NCI-H146 treated with DMSO at 0.1 percent for 48 hours (cell line): ENCODE data around the gene EGFR.

ENCODE experiments used
- DNase-seq: peaks from one replicate; lab custom pipeline; 2025; ENCODE audit not compliant: unreplicated experiment; lab: John Stamatoyannopoulos, UW

Gene EGFR

DNA sequence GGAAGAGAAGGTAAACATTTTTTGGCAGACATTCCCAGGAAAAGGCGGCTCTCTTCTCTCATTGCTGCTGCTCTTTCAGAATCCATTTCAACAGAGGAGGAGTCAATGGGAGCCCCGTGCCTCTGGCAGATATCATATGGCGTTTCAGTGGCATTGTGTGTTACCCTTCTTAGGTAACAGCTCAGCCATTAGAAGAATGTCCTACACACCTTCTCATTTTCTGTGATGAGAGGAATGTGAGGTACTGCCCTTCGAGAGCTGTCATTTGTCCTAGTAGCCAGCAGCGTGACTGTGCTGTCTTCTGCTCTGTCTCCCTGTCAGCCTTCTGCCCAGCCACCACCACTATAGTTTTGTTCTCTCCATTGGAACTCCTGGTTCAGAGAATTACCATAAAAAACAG lies 102.4 kb downstream of the EGFR start:
- no peak for DNase-seq

DNA sequence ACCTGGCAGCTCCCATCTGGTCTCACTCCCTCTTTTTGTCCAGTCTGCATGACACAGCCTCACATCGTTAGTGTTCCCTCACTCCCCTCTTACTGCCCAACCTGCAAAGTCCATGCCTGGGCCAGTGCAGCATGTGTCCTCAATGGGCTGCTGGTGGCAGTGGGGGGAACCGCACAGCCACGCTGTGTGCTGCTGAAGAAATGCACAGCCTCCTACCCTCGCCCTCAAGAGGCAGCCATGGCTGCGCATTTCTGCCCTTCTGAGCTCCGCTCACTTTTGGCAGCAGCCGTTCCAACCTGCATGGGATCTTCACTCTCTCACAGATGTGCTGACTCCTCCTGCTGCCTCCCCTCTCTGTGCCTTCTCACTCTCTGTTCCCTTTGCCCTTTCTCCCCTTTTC lies 103.4 kb downstream of the EGFR start:
- DNase-seq: no peak

DNA sequence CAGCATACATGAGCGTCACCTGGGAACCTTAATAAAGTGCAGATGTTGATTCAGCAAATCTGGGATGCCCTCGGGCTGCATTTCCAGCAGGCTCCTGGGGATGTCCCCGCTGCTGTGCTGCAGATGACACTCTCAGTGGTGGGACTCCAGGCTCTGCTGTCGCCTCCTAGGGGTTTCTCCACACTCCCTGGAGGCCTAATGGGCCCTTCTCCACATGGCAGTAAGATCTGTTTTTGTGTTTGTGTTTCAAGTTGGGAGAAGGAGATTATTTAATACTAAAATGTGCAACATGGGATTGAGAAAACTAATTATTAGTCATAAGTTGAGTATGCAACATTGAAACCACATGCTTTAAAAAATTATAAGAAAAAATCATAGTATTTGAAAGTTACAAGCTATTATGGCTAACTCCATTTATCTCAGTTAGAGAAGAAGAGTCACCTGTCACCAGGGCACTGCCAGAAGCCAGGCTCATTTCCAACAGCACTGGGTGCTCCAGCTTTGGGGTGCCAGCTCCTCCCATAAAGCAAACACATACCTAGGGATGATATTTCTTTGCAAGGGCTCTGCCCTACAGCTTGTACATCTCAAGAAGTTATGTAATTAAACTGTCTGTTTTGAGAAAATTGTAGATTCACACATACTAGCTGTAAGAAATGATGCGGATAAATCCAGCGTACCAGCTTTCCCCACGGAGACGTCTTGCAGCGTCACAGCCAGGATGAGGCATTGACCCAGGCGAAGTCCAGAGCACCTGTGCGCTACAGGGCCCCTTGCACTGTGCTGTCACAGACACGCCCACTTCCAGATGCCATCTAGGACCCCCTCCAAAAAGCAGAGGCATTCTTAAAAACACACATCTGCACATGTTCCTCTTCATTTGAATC lies 106.4 kb downstream of the EGFR start:
- no peak for DNase-seq

DNA sequence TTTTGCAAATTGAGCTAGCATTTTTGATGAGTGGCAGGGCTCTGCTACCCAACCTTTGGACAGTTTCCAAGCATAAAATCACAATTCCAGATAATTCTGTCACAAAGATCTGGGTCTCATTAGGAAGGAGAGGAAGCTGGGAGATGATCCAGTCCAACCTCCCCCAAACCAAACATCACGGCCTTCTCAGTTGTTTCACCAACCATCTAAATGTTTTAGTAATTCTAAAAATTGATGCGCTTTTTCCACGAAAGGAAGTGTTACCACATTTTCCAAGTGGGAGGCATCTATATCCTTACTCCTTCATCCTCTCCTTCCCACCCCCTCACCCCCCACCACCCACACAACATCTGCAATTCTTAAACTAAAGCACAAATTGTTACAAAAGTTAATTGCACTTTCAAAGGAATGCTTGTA lies 108.3 kb downstream of the EGFR start:
- no peak for DNase-seq

DNA sequence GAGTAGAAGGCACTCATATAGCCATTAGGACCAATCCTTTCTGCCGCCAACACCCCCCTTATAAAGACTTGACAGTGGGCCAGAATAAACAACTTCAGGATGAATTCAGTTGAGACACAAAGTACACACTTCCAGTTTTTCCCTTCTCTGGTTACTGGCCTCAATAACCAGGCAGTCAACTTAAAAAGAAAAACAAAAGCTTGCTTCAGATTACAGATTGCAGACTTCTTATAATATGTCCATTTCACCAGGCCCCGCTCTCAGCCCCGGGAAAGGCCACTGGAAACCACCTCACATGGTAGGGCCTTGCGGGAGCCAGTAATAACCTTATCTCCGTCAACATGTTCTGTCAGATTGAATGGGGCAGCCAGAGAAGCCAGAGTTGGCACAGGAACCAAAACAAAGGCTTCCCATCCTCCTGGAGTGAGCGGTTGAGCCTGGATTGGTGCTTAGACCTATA lies 108.8 kb downstream of the EGFR start:
- DNase-seq: no peak

DNA sequence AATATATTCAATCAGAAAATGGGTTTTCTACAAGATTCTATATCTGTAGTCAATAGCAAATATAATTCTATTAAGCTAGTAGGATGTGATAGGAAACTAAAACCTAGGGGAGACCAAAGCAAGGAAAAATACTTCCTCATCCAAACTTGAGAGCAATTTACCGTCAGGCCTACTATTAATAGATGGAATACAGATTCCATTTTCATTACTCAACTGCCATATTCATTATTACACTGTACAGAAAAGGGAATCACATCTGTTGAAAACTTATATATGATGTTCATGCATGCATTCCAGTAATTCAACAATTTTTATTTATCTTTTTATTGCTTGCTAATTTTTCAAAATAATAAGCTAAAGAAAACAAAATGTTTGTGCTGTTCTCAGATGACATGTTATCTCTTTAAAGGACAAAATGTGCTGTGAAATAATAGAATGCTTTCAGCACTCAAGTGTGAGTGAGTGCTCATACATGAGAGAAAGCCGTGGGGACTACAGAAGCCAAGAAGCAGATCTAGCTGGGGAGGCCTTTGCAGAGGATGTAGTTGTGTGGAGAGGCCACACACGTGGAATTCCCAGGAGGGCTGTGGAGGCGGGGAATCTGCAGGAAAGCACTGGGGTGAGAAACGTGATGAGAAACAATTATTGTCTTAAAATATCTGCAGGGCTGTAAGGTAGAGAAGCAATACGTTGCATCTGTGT lies 110.0 kb downstream of the EGFR start:
- no peak for DNase-seq

DNA sequence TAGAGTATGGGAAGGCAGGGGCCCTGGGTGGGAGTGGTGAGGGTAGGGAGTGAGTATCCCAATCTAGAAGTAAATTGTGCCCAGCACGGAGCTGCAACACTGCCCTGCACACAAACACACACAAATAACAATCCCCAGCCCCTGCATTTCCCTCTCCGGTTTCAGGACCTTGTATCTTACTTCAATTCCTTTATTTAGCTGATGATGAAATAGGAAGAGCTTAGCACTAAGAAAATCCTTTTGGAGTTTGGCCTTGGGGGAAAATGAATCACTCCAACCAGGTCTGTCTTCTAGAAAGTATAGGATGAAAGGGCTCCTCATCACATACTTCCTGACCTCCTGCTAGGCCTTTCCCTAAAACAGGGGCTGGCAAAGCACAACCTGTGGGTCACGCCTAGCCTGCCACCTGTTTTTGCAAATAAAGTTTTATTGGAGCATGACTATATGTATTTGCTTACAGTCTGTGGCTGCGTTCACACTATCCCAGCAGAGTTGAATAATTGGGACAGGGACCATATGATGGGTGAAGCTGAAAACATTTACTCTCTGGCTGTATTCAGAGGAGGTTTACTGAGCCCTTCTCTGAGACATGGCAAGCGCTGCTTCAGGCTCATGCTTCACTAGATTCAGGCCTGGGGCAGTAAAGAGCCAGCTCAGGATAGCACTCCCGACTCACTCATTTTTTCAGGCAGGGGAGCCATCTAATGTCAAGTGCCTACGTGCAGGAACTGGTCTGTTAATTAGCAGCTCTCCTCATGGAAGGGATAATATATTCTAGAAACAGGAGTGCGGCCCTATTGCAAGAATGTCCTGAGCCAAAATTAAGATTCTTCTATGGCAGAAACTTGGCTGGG lies 111.0 kb downstream of the EGFR start:
- no peak for DNase-seq

DNA sequence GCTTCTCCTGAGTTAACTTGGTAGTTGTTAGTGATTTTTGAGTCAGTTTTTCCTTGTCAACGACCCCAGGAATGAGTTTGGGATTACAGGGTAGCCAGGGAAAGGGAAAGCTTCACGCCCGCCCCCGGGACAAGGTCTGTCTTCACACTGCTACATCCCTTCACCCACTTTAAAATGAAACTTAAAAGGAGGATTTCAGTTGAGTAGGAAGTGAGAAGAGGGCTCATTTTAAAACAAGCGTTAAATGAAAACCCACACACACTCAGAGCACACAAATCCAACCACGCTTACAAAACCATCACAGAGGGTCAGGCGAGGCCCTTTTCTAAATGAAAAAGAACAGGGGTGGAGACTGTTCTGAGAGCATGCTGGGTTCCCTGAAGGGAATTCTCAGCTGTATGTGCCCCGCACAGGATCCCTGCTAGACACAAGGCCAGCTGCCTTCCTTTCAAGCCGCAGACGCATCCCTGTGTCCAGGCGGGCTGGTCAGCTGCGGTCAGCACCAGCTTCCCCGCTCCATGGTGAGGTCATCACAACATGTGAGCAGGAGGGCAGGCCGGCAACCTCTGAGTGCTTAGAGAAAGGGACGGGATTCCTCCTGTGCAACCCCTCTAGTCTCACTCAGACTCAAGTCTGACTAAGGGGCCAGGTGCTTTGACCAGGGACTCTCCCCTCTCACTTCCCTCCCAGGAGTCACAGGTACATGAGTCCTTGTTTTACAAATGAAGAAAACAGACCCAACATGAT lies 111.8 kb downstream of the EGFR start:
- DNase-seq: no peak

DNA sequence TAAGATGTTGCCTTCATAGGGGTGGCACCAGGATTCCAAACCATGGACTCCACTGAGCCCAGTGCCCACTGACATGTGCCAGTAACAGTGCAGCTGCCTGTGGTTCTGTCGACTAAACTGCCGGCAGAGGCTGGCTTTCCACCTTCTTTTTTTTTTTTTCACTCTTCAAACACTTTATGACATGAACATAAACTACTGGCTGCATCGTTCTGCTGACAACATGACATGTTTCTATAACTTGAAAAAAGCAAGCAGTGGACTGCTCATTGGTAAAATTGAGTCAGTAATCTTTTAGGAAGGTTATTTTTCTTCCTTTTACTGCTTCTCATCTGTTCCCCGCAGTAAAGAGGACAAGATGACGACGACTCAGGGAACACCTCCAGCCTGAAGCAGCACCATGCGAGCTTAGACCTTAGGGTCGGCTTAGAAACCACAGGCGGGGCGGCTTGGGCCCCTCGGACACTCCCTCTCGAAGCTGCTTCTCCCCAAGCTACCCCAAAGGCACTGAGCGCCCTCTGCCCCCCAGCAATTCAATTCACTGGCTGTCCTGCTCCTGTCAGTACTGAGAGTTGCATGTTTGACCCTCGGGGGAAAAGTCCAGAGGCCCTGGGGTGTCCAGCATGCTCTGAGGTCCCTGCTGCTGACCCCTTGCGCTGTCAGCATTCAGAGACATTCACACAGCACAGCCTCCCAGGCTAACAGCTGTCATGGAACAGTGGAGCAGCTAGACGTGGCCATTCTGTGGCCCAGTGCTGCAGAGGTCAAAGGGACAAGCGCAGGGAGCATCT lies 112.5 kb downstream of the EGFR start:
- no peak for DNase-seq

DNA sequence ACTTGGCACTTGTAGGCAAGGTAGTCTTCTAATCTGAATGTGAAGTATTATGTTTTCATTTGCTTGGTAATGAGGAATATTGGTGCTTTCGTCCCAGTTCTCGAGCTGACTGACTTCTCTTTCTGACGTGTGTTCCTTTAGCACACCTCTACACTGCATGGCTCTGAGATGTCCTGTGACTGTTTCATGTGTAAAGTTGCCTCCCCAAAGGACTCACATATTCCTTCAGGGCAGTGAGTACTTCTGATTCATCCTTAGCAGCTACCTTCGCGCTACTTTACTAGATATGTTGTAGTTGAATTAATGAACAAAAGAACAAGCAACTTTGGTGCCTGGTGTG lies 113.7 kb downstream of the EGFR start:
- DNase-seq: no peak

DNA sequence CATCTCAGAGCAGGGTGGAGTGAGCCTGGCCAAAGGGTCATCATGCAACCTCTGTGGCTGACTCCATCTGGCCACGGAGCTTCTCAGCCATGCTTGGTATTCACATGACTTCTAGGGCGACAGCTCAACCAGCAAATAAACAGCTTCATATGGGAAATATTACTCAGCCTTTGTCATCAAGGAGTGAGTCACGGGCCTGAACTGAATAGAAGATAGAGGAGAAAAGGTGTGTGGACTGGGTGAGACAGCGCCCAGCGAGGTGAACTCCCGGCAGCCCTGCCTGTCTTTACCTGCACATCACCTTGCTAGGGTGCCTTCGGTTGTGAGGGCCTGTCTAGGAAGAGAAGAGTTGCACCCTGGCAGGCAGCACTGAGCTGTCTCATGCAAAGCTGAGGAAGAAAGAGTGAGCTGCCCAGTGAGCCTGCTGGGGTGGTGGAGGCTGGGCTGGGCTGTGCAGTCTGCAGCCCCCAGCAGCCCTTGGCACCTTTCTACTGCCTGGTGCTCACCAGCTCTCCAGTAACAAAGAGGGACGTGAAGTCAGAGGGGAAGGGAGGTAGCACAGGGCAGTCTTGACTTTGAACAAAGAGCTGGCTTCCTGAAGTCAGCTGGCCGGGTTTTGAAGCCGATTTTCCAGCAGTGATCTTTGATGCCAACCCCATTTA lies 114.2 kb downstream of the EGFR start:
- no peak for DNase-seq

DNA sequence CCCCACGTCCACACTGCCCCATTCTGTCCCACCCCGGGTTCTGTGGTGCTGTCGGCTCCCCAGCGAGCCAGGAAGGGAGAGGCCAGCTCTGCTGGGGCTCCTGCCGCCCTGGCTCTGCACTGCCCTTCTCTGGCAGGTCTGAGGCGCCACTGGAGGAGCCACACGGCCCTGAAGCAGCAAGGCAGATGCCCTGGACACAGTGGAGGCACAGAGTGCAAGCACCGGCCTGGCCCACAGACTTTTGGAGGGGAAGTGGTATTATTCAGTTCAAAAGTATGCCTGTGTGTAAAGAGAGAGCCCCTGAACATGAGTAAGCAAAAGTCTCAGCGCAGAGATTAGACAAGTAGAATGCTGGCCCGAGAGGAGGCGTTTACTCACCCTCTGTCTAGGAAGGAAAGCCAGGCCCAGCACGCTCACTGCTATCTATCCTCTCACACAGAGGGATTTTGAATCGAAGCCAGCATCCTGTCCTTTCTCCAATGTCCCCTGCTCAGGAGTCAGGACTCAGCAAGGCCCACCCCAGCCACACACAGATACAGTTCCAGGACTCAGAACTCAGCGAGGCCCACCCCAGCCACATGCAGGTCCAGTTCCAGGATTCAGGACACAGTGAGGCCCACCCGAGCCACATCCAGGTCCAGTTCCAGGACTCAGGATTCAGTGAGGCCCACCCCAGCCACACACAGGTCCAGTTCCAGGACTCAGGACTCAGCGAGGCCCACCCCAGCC lies 115.0 kb downstream of the EGFR start:
- DNase-seq: no peak

DNA sequence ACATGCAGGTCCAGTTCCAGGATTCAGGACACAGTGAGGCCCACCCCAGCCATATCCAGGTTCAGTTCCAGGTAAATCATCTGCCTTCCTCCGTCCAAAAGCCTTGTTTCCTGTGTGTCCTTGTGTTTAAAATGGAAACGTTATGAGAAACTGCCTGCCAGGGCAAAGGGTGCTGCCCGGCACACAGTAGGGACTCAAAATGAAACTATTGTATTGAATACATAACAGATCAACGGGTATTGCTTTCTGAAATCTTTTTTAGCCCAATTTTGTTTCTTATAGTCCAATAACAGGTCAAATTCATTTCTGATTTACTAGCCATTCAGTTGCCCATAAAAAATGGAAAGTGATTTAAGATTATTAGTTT lies 115.5 kb downstream of the EGFR start:
- DNase-seq: no peak

DNA sequence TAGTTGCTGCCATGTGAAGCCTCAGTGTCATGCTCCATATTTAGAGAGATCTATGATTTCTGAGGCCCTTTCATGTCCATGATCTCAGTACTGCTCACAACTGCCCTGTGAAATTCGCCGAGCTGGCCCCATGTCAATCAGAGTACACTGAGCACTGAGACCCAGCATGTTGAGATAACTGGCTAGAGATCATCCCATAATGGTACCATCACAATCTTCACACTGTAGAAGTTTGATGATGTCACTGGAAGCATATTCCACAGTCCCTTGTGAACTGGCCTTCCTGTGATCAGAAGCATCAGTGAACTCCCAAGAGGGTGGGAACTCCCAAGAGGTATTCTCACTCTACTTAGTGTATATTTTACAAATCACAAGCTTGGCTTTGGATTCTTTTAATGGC lies 116.0 kb downstream of the EGFR start:
- no peak for DNase-seq

DNA sequence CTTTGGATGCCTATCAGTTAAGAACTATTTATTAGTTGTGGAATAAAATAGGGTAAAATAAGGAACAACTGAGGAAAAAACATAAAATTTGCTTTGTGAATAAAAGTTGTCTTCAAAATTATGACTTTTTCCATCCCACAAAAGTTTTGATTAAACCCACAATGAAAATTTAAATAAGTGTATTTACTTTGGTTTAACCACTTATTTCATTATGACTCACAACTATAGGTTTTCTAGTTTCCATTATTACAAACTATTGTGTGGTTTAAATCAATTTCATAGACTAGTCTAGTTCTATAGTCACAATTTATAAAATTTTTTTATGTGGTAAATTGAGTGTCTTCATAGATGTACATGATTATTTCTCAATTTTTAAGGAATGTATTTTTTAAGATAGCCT lies 116.6 kb downstream of the EGFR start:
- no peak for DNase-seq

DNA sequence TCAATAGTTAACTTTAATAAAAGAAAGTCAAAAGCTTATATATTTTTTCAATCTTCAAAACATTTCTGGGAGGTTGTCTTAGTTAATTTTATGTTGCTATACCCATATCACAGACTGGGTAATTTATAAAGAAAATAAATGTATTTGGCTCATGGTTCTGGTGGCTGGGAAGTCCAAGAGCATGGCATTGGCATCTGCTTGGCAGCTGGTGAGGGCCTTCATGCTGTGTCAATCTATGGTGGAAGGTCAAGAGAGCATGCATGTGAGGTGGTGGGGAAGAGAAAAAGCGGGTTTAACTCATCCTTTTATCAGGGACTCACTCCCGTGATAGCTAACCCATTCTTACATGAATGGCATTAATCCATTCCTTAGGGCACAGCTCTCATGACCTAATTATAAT lies 119.8 kb downstream of the EGFR start:
- DNase-seq: no peak

DNA sequence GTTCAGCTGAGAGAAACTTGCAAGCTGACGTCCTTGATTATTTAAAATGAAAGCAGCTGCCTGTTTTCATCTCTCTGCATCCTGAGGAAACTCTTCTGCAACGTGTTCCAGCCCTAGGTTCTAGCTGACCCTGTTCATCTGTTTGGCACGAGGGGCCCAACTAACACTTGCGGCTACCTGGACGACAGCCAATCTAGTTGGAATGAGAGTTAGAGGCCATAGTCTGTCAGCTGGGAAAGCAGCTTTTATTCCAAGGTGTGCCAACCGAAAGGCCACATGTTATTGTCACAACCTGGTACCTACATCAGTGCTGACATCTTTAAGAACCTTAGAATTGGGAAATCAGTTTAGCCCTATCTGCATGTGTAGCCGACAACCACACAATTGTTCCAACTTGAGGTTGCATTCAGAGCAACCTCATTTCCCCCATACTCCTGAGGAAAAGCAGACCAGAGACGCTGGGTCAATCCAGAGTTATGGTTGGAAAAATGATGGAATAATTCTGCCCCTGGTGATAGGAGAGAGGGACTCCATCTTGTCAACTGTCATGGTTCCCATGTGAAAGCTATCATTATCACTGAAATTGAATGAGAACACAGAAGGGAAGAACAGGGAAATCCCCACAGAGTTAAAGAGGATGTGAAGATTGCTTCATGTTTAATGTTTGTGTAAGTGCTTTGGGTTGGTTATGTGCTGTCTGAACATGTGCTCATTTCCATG lies 121.6 kb downstream of the EGFR start:
- DNase-seq: no peak

DNA sequence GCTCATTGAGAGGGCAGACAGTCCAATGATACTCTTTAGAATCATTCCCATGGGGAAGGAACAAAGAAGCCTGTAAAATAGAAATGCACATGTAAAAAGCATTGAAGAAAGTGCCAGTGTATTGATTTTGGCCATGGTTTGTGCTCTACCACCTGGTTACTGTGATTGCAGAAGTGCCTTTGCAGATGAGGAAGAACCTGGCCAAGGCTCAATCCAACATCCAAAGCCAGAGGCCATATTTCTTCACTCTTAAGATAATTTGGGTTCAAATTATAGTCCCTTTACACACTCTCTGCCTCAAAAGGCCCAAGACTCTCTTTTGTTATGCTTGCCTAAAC lies 122.1 kb downstream of the EGFR start:
- no peak for DNase-seq
